ENCODE data around the gene COL2A1.

COL2A1 gene

GRCh38 chr12:48029491-48030172 lies 25.4 kb upstream of the COL2A1 start:
- no peak for DNase-seq

- no peak for DNase-seq
These were observed 24.5 kb upstream of the COL2A1 start for GRCh38 chr12:48028541-48029431.

GRCh38 chr12:48027183-48028002 lies 23.1 kb upstream of the COL2A1 start:
- no peak for DNase-seq

- DNase-seq, result no peak
These were observed 22.0 kb upstream of the COL2A1 start for GRCh38 chr12:48026060-48026827.

GRCh38 chr12:48025281-48025680 lies 21.0 kb upstream of the COL2A1 start:
- DNase-seq, result no peak

GRCh38 chr12:48024735-48025134 lies 20.5 kb upstream of the COL2A1 start:
- DNase-seq, result no peak

- DNase-seq, result no peak
These were observed 19.1 kb upstream of the COL2A1 start for GRCh38 chr12:48023386-48023785.

- no peak for DNase-seq
These were observed 18.6 kb upstream of the COL2A1 start for GRCh38 chr12:48022676-48023385.

- no peak for DNase-seq
These were observed 17.9 kb upstream of the COL2A1 start for GRCh38 chr12:48022180-48022521.

- no peak for DNase-seq
These were observed 17.4 kb upstream of the COL2A1 start for GRCh38 chr12:48021485-48022179.

GRCh38 chr12:48019639-48020265 lies 15.5 kb upstream of the COL2A1 start:
- DNase-seq, result no peak

GRCh38 chr12:48018618-48018995 lies 14.3 kb upstream of the COL2A1 start:
- no peak for DNase-seq

GRCh38 chr12:48017921-48018617 lies 13.8 kb upstream of the COL2A1 start:
- no peak for DNase-seq

- no peak for DNase-seq
These were observed 13.2 kb upstream of the COL2A1 start for GRCh38 chr12:48017496-48017895.

- no peak for DNase-seq
These were observed 12.2 kb upstream of the COL2A1 start for GRCh38 chr12:48016373-48017020.

GRCh38 chr12:48015954-48016353 lies 11.7 kb upstream of the COL2A1 start:
- no peak for DNase-seq

- DNase-seq, result no peak
These were observed 10.9 kb upstream of the COL2A1 start for GRCh38 chr12:48015129-48015528.

GRCh38 chr12:48013287-48013686 lies 9.0 kb upstream of the COL2A1 start:
- no peak for DNase-seq

GRCh38 chr12:48012070-48012469 lies 7.8 kb upstream of the COL2A1 start:
- no peak for DNase-seq

Measured in activated CD8-positive, alpha-beta memory T cell treated with anti-CD3 and anti-CD28 coated beads, Interleukin-2, amount 50 U/mL, for 4 hours (primary cell).